ENCODE measurements around the gene CTNND2.

CTNND2 gene

DNA sequence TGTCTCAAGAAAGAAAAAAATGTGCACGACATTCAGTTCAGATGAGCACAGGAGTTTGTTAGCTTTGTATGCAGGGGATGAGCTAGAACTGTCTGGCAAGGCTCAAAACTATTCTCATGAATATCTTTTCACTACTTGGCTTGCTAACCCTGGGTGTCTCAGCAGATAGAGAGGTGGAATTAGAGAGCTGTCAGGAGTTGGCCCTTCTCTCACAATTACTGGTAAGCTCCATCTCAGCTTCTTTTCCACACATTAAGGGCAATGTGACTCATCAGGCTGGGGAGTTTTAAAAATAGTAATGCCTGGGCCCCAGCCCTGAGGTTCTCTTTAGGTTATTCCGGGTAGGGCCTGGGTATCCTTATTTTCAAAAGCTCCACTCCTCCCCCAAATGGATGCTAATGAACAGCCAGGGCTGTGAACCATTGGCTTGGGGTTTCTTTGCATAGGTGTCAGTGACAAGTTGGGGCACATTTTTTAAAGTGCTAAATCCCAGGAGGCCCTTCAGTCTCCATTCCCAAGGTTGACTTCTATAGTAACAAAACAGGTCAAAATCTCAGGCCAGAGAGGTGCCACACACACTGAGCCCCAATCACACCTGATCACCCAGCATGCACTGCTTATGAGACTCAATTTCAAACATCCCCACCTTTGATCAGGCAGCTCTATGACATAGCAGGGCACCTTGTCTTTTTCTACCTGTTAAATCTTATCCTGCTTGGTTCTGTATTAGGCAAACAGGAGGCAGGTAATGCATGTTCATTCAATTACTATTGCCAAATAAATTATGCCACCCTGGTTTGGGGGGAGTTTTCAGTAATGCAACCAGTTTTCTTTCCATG lies 903.5 kb downstream of the CTNND2 start:
- DNase-seq: no peak

DNA sequence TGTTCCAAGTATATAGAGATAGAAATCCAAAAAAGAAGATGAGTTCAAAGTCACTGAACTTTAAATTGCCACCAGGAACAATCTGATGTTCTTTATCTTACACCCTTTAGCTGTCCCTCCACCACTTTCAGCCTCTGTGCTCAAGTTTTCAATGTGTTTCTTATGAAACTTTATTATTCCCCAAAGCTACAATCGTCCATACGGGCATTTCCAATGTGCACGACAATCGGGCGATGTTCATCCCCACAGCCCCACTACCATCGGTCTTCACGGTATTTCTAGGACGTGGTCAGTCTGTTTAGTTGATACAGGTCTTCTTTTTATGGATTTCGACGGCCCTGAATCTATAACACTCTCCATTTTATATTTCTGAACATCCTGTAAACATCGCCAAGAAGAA lies 904.5 kb downstream of the CTNND2 start:
- no peak for DNase-seq

DNA sequence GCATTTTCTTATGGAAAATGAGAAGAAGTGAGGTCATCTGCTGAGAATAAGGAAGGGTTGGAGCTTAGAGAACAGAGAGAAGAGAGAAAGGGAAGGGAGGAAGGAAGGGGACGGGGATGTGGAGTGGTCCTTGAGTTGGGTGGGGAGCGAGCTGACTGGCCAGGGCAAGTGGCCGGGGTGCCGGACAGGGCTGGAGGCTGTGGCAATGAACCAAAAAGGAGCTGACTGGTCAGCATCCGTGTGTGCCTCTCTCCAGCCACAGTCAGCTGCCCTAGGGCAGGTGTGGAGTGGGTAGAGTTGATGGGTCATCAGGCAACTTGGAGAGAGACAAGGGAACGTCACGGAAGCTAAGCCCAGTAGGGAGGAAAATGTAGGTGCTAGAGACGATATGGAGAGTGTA lies 908.4 kb downstream of the CTNND2 start:
- DNase-seq: no peak

DNA sequence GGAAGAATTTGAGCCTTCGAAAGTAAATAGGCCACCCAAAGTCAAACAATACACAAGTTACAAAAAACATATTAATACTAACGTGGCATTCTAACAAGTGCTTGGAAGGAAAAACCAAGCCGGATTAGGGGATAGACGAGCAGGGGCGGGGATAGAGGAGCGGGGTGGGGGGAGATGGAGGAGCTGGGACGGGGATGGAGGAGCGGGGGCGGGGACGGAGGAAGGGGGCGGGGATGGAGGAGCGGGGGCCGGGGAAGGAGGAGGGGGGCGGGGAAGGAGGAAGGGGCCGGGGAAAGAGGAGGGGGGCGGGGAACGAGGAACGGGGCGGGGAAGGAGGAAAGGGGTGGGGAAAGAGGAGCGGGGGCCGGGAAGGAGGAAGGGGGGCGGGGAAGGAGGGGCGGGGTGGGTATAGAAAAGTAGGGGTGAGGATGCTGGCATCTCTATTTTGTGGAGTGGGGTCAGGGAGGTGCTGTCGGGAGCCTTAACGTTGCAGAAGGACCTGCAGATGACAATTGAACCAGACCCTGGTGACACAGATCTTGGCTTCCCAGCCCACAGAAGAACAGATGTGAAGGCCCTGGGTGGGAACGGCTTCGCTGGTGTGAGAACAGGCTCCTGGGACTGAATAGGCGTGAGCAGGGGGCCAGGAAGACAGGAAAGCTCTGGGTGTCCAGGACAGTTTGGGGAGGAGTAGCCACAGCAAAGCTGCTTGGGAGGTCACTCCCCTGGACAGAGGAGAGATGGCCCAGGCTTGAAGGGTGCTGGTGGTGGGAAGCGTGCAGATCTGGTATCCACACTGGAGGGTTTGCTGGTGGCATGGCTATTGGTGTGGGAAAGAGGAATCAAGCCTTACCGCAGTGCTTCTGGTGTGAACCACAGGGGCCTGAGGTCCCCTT lies 909.9 kb downstream of the CTNND2 start:
- no peak for DNase-seq

DNA sequence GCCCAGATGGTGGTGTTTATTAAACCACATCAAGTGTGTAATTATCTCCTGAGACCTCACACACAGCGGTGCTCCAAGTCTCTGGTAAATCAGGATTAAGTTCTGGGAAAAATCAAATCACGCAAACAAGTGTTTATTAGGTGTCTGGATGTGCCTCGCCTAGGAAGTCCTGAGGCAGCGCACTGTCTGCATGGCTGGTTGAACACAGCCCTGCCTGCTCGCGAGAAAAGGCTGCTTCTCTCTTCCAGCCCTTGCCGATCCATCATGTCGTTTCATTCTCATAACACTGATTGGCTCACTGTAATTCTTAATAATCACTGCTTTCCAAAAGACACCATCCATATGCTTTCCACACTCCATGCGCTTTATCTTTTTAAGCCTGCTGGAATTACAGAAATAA lies 913.6 kb downstream of the CTNND2 start:
- no peak for DNase-seq

DNA sequence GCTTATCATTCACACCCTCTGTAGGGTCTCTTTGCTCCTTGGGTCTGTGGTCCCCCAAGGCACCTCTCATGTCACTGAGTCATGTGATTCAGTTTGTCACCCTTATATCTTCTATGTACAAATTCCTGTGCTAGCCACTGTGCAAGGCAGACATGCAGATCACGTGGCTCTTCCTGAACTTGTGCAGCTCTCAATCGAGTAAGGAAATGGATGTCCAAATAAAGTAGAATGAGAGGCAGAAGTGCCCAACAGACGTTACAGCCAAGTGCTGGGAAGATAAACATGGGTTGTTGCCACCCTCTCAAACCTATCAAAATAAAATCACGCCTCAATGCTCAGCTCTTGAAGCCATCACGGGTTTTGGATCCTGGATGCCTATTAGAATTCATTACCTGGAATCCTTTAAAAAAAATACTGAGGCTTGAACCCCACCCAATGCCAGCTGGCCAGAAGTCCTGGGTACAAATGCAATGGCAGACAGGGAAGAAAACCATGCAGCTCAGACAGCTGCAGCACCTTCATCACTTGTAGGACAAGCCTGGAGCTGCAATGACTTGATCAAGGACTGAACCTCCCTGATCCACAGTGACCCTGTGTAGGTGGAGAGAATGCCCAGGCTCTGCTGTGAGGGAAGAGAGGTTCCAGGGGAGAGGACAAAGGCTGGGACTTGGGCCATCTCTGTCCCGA lies 914.5 kb downstream of the CTNND2 start:
- no peak for DNase-seq

DNA sequence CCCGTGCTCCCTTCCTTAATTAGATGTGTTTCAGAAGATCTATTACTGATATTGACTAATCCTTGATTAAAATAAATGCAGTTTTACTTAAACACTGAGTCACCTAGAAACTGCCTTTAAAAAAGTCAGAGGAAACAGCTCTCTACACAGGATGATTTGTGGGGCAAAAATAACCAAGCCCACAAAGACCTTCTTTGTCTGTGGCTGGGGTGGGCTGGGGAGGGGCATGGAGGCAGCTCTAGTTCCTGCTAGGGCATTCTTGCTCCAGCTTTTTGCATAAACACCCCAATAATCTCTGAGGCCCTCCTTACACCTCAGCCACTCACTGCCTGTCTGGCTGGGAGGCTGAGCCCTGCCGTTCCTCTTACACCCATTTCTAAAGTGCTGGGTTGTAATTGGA lies 915.6 kb downstream of the CTNND2 start:
- no peak for DNase-seq

DNA sequence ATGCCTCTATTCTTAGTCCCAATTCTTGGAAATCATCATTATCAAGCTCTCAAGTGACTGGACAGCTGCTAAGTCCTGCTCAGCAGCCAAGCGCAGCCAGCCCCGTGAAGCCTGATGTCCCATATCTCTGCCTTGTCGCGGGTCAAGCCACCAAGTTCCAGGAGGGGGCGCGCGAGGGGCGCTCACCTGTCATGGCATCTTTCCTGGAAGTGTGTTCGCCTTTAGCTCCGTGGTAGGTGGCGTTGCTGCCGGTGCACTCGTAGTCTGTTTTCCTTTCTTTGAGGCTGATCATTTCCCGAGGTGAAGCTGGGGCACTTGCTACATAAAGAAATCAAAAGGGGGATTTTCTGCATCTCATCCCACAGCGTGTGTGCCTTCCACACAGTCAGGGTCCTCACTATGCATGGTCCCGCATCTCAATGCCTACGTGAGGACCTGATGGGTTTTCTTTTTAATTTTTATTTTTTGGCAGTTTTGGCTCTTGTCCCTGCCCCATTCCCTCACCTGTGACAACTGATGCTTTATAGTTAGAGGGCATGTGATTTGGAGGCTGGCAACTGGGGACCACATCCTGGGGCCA lies 916.2 kb downstream of the CTNND2 start:
- DNase-seq: peak; percentile 31 to 64

DNA sequence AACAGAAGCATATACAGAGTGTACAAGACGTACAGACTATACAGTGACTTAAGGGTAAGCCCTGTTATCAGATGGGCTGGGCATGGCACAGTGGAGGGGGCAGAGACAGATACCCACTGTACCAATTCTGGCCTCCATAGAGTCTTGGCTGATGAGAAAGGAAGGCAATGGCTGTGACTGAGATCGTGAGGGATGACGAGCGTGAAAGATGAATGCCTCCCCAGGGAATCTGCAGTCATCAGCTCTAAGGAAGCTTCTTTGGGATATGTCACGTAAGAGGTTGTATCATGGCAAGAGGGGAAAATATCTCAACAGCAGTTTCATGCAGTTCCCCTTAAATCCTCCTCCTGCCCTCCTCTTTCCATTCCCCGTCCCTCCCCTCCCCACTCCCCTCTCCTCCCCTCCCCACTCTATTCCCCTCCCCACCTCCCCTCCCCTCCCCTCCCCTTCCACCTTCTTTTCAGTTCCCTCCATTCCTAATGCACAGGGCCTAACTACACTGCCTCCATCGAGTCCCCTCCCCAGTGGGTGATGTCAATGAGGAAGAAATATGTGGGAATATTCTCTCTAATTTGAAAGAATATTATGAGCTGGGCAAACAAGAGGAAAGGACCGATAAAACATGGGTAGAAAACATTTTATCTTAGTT lies 916.8 kb downstream of the CTNND2 start:
- no peak for DNase-seq

DNA sequence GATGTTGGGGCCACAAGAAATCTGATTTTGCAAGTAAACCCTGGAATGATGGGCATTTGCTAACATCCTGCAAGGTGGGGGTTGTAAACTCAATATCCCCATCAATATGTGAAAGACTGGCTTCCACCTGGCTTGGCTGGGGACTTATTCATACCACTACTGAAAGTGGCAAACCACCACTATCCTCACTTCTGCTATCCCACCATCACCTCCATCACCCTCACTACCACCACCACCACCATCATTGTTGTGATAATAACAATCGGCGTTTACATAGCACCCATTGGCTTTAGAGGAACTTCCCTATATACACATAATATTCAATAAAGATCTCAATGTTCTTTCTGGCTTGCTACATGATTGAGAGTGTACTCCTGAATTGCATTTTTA lies 918.5 kb downstream of the CTNND2 start:
- no peak for DNase-seq

DNA sequence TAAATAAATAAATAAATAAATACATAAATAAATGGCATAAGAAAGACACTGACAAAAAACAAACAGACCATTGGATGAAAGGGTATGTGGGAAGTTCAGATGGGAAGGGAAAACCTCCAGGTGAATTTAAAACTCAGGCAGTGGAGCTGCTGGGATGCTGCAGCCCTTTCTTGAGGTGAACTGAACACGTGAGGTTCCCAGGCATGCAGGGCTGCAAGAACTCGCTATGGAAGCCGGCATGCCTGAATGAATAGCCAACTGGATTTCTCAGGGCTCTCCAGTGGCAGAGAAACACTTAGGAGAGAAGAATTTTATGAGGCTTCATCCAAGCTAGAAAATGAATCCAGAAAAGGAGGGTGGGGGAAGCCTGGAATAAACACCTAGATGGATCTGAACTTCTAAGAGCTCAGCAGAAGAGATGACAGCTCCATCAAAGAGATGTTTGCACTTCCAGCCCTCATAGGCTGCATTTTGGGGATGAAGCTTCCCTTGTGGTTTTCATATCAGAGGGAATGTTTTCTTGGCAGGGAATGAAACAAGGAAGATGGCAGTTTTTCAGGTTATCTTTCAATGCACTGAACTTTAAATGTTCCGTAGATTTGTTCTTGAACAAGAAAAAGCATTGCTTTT lies 919.0 kb downstream of the CTNND2 start:
- DNase-seq: no peak

DNA sequence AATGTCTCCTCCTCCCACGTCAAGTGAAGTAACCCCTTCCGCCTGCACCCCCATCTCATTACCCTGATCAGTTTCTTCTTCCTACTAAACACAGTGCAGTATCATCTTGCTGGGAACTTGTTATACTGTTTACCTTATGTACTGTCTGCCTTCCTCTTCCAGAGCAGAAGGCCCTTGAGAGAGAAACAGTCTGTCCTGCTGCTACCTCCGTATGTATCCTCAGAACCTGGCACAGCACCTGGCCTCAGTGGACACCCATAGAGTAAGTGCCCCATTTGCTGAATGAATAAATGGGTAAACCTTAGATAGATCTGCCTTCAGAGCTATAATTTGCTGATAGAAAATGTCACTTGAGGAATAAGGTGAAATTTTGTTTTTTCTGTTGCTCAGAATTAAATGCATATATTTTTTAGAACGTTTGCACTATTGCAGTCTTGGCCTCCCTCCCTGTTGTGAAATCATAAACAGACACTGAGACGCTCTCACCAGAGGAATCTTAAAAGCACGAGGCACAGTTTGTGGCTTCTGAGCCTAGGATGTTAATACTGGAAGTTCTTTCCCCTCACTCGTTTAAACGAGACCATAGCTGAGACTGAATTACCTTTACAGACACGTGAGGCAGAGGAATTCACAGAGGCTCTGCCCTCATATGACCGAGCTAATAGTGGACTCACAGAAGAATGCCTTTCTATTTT lies 920.1 kb downstream of the CTNND2 start:
- DNase-seq: no peak

DNA sequence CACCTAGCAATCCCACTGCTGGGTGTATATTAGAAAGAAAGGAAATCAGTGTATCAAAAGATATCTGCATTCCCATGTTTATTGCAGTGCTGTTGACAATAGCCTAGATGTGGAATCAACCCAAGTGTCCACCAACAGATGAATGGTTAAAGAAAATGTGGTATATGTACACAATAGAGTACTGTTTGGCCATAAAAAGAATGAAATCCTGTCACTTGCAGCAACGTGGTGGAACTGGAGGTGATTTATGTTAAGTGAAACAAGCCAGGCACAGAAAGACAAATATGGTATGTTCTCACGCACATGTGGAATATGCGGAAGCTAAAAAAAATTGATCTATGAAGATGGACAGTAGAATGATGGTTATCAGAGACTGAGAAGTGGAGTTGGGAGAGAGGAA lies 921.6 kb downstream of the CTNND2 start:
- no peak for DNase-seq

DNA sequence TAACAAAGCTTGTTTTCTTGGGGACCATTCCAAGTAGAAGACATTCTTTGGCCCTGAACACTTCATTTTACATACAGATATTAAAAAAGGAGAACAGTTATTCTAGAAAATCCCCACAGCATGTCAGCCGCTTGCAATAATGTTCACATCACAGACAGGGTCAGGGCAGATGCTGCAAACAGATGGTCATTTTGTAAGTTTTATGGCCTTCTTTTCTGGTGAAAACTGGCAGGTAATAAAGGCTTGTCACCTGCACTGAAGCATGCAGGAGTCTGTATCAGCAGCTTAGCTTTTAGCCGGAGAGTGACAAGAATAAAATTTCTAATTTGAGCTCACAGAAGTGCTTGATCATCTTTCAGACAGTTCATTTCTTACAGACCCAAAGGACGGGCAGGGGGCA lies 922.3 kb downstream of the CTNND2 start:
- DNase-seq: no peak

DNA sequence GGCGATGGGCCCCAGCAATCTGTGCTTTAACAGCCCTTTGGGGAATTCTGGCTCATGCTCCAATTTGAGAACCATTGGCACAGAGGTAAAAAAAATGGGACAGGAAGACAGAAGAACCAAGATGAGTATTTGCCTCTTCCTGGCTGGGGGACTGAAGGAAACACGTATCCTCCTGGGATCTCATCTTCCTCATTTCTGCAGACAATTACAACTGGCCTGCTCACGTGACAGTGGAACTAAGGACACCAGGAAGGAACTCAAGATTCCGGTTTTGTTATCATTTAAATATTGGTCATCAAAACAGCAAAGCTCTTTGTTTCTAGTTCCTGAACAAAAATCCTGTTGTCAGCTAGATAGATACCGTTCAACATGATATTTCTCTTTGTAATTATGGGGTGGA lies 927.2 kb downstream of the CTNND2 start:
- no peak for DNase-seq

DNA sequence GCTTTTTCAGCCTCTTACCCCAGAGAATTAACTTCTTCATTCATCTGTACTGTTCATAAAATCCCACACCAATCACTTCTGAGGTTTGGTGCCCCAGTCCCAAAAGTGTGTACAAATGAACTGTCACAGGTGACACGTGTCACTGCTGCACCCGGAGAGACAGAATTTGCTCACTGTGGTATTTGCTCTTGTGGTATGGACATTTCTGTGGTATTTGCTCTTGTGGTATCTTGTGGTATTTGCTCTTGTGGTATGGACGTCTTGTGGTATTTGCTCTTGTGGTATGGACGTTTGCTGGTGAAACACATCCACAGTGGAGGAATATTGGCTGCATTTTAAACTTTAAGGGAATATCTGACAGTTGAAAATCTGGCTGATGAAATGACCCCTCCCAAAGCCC lies 928.3 kb downstream of the CTNND2 start:
- DNase-seq: no peak

DNA sequence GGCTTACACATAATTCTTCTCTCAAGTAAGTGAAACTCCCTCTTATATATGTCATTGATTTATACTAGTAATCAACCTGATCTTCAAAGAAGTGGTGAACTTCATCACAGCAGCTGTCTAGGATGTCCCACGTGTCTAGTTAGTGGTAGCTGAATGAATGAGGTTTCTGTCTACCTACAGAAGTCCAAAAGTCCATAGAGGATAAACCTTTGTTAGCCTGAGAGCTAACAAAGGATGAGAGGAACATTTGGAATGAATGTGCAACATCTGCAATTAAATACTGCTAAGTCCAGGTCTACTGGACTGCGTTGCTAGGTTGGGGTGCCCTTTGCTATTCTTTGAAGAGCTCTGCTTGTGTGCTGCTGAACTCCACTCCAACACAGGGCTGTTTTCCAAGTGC lies 929.4 kb downstream of the CTNND2 start:
- DNase-seq: no peak

DNA sequence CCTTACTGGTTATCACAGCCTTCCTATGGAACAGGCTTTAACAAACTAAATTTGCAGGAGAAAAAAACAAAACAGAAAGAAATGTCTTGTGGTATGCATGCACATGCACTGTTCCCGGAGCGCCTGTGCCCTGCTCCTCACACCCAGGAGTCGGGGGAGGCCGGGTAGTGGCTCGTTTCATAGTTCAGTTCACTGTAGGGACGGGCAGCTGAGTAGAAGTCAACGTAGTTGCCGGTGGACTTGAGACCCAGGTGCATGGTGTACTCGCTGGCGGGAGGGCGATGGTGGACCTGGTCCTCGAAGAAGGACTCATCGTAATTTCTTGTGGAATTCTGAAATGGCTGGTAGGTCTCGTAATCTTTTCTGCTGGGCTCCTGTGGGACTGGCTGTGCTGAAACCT lies 930.9 kb downstream of the CTNND2 start:
- no peak for DNase-seq

DNA sequence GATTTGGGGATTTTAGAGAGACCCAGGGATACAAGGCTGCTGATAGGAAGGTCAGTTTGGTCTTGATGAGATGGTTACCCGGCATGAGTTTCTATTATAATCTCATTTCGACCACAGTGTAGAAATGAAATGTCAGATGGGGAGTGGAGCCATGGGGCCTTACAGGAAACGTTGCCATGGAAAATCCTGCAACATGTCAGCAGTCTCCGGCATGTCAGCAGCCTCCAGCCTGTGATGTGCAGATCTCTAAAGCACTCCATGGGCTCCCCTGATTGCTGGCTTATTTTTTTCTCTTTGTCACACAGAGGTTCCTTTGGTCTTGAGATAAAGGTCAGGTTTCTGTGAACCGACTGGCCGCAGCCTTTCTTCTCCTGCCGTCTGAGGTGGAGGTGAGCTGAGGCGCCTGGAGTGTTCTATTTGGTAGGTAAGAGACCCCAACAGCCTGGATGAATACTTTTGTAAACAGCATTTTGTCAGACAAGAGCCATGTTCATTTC lies 934.5 kb downstream of the CTNND2 start:
- no peak for DNase-seq

DNA sequence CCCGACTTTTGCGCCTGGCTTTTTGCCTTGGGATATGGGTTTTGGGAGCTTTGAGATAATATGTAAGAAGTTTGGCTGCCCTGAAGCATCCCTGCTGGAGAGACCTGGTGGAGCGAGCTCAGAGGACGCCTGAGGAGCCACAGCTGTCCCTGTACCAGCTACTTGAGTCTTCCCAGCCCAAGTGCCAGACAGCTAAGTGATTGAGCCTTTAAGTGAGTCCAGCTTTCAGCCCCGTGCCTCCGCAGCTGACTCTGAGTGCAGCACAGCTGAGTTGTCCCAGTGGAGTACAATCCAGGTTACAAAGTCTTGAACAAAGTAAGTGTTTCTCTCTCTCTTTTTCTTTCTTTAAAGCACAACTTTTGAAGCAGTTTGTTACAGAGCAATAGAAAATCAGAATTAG lies 939.4 kb downstream of the CTNND2 start:
- DNase-seq: no peak

DNA sequence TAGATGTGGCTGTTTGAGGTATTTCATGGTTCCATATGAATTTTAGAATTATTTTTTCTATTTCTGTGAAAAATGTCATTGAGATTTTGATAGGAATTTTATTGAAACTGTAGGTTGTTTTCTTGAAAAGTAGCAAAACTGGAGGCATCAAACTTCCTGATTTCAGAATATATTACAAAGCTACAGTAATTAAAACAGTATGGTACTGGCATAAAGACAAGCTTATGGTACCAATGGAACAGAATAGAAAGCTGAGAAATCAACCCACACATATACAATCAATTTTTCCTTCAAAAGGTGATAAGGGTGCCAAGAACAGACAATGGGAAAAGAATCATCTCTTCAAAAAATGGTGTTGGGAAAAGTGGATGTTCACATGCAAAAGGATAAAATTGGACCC lies 945.5 kb downstream of the CTNND2 start:
- no peak for DNase-seq
